ENCODE data around the gene CDC37L1.

Gene CDC37L1

DNA sequence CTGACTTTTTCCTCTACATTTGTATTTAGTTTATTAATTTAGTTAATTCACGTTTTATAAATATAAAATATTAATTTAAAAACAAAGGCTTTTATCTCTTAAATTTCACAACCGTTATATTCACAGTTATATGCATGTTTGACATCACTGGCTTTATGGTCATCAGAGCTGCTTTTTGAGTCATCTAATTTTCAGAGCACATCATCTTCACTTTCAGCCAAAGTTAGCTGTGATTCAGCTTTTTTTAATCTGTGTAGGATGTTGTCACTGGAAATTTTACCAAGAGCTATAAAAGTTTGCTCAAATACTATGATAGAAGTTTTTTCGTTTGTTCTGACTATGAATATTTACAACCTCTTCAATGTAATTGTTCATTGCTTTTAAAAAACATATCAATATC is 12.4 kb downstream of the CDC37L1 start:
- Histone ChIP-seq H3K4me1 (ENCODE audit: insufficient read depth, low read length, severe bottlenecking) (no peaks in the 10 kb centered on the region), H3K27ac (ENCODE audit: low read depth, low read length, poor library complexity, severe bottlenecking) (no peak overlapping the region), H3K4me3 (ENCODE audit: low read depth, low read length, poor library complexity, severe bottlenecking) (no peak overlapping the region), H3K27me3 (ENCODE audit: insufficient read depth, low read length) (no peaks in the 10 kb centered on the region), H4K20me1 (ENCODE audit: insufficient read depth, low read length) (no peaks in the 10 kb centered on the region), H3K4me2 (ENCODE audit: low read length) (no peak overlapping the region), H3K9me3 (ENCODE audit: low read length) (no peaks in the 10 kb centered on the region), H3K9me2 (ENCODE audit: low read depth, low read length) (no peaks in the 10 kb centered on the region), H3K36me3 (ENCODE audit: insufficient read depth, low read length) (peaks cover 63% of the 10 kb centered on the region), H3K79me2 (ENCODE audit: insufficient read depth, low read length) (0 out of 2 replicates have a peak, but pooled peaks cover 3% of the 10 kb centered on the region), H2AFZ (ENCODE audit: low read length) (no peak overlapping the region), H3K9ac (ENCODE audit: low read length) (no peak overlapping the region), H3F3A (ENCODE audit: insufficient read depth, low read length) (0 out of 2 replicates have a peak, but pooled peaks cover 3% of the 10 kb centered on the region)
- no peak for TF ChIP-seq EZH2 (IDR thresholded peaks at IDR 0.05; ENCODE audit: borderline replicate concordance, low read length)
- TF ChIP-seq, protein P1, sequence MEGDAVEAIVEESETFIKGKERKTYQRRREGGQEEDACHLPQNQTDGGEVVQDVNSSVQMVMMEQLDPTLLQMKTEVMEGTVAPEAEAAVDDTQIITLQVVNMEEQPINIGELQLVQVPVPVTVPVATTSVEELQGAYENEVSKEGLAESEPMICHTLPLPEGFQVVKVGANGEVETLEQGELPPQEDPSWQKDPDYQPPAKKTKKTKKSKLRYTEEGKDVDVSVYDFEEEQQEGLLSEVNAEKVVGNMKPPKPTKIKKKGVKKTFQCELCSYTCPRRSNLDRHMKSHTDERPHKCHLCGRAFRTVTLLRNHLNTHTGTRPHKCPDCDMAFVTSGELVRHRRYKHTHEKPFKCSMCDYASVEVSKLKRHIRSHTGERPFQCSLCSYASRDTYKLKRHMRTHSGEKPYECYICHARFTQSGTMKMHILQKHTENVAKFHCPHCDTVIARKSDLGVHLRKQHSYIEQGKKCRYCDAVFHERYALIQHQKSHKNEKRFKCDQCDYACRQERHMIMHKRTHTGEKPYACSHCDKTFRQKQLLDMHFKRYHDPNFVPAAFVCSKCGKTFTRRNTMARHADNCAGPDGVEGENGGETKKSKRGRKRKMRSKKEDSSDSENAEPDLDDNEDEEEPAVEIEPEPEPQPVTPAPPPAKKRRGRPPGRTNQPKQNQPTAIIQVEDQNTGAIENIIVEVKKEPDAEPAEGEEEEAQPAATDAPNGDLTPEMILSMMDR (IDR thresholded peaks at IDR 0.05; ENCODE audit: low read length) = no peak

DNA sequence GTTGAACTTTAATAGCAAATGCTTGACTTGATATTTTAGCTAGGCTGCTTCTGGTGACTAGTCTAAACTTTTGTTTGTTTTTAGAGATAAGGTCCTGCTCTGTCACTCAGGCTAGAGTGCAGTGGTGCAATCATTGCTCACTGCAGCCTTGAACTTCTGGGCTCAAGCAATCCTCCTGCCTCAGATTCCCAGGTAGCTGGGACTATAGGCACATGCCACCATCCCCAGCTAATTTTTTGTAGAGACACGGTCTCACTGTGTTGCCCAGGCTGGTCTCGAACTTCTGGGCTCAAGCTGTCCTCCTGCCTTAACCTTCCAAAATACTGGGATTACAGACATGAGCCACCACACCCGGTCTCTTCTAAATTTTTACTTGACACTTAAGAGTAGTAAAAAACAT is 20.7 kb downstream of the CDC37L1 start:
- H3F3A ChIP-seq (ENCODE audit: insufficient read depth, low read length) = no peaks in the 10 kb centered on the region
- no peaks in the 10 kb centered on the region for H3K4me1 ChIP-seq (ENCODE audit: insufficient read depth, low read length, severe bottlenecking)
- H3K36me3 ChIP-seq (ENCODE audit: insufficient read depth, low read length) = peaks cover 75% of the 10 kb centered on the region
- no peaks in the 10 kb centered on the region for H3K27me3 ChIP-seq (ENCODE audit: insufficient read depth, low read length)
- H3K9me2 ChIP-seq (ENCODE audit: low read depth, low read length) = no peaks in the 10 kb centered on the region
- no peak overlapping the region for H3K4me3 ChIP-seq (ENCODE audit: low read depth, low read length, poor library complexity, severe bottlenecking)
- H4K20me1 ChIP-seq (ENCODE audit: insufficient read depth, low read length) = no peaks in the 10 kb centered on the region
- no peak overlapping the region for H3K4me2 ChIP-seq (ENCODE audit: low read length)
- no peaks in the 10 kb centered on the region for H3K79me2 ChIP-seq (ENCODE audit: insufficient read depth, low read length)
- H2AFZ ChIP-seq (ENCODE audit: low read length) = no peak overlapping the region
- TF ChIP-seq, protein P1 (IDR thresholded peaks at IDR 0.05; ENCODE audit: low read length) = no peak
- no peak for TF ChIP-seq EZH2 (IDR thresholded peaks at IDR 0.05; ENCODE audit: borderline replicate concordance, low read length)
- H3K9me3 ChIP-seq (ENCODE audit: low read length) = no peaks in the 10 kb centered on the region
- H3K27ac ChIP-seq (ENCODE audit: low read depth, low read length, poor library complexity, severe bottlenecking) = no peak overlapping the region
- no peak overlapping the region for H3K9ac ChIP-seq (ENCODE audit: low read length)

DNA sequence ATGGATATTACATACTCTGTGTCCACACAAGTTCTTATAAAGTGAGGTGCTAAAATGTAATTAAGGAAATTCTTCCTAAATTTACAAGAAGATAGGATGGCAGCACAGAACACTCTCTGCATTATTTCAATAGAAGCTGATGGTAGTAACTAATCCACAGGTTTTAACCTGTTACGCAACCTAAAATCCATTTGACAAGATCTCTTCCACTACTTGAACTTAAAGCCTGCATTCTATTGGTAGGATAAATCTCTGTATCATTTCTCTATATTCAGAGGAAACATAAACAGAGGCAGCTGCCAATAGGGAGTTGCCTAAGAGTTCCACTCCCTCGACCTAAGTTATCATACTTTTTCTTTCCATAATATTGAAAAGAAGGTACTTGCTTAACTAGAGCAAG is 21.6 kb downstream of the CDC37L1 start:
- TF ChIP-seq, protein P1 (IDR thresholded peaks at IDR 0.05; ENCODE audit: low read length) = no peak
- no peak for TF ChIP-seq EZH2 (IDR thresholded peaks at IDR 0.05; ENCODE audit: borderline replicate concordance, low read length)
- no peaks in the 10 kb centered on the region for H3K9me3 ChIP-seq (ENCODE audit: low read length)
- no peak overlapping the region for H3K9ac ChIP-seq (ENCODE audit: low read length)
- H3K27ac ChIP-seq (ENCODE audit: low read depth, low read length, poor library complexity, severe bottlenecking) = no peak overlapping the region
- no peaks in the 10 kb centered on the region for H3K4me1 ChIP-seq (ENCODE audit: insufficient read depth, low read length, severe bottlenecking)
- H3K4me2 ChIP-seq (ENCODE audit: low read length) = no peak overlapping the region
- H3K79me2 ChIP-seq (ENCODE audit: insufficient read depth, low read length) = no peaks in the 10 kb centered on the region
- H4K20me1 ChIP-seq (ENCODE audit: insufficient read depth, low read length) = no peaks in the 10 kb centered on the region
- no peaks in the 10 kb centered on the region for H3K9me2 ChIP-seq (ENCODE audit: low read depth, low read length)
- H3F3A ChIP-seq (ENCODE audit: insufficient read depth, low read length) = no peaks in the 10 kb centered on the region
- peaks cover 73% of the 10 kb centered on the region for H3K36me3 ChIP-seq (ENCODE audit: insufficient read depth, low read length)
- no peaks in the 10 kb centered on the region for H3K27me3 ChIP-seq (ENCODE audit: insufficient read depth, low read length)
- H3K4me3 ChIP-seq (ENCODE audit: low read depth, low read length, poor library complexity, severe bottlenecking) = no peak overlapping the region
- H2AFZ ChIP-seq (ENCODE audit: low read length) = no peak overlapping the region
